Measurements from ENCODE around the gene GCNA.

DNA sequence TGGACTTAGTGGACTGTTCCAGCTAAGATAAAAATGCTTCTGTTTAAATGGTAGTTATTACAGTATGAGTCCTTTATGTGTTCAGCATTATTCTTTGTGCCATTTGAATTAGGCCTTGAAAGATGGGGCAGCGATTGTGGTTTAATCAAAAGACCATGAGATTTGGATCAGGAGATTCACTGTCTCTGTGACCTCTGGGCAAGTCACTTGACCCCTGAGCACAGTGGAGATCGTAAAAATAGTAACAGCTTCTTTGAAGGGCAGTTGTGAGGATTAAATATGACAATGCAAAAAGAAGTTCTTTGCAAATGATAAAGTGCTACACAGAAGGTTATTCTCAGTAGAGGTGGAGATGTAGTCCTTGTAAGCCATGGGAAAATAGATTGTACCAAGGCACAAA lies 29.3 kb downstream of the GCNA start:
- no peak for TF ChIP-seq POLR2A (IDR thresholded peaks at IDR 0.05)
- TF ChIP-seq, protein P1, sequence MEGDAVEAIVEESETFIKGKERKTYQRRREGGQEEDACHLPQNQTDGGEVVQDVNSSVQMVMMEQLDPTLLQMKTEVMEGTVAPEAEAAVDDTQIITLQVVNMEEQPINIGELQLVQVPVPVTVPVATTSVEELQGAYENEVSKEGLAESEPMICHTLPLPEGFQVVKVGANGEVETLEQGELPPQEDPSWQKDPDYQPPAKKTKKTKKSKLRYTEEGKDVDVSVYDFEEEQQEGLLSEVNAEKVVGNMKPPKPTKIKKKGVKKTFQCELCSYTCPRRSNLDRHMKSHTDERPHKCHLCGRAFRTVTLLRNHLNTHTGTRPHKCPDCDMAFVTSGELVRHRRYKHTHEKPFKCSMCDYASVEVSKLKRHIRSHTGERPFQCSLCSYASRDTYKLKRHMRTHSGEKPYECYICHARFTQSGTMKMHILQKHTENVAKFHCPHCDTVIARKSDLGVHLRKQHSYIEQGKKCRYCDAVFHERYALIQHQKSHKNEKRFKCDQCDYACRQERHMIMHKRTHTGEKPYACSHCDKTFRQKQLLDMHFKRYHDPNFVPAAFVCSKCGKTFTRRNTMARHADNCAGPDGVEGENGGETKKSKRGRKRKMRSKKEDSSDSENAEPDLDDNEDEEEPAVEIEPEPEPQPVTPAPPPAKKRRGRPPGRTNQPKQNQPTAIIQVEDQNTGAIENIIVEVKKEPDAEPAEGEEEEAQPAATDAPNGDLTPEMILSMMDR (IDR thresholded peaks at IDR 0.05) = no peak

Measured in heart left ventricle (tissue), 13 donors.